ENCODE data around the gene CTIF.

The CTIF gene

GRCh38 chr18:48605408-48605845 is 66.6 kb downstream of the CTIF start:
- DNase-seq, result no peak

GRCh38 chr18:48607056-48607984 is 68.5 kb downstream of the CTIF start:
- no peak for DNase-seq

GRCh38 chr18:48608581-48608980 is 69.8 kb downstream of the CTIF start:
- DNase-seq, result no peak

DNA sequence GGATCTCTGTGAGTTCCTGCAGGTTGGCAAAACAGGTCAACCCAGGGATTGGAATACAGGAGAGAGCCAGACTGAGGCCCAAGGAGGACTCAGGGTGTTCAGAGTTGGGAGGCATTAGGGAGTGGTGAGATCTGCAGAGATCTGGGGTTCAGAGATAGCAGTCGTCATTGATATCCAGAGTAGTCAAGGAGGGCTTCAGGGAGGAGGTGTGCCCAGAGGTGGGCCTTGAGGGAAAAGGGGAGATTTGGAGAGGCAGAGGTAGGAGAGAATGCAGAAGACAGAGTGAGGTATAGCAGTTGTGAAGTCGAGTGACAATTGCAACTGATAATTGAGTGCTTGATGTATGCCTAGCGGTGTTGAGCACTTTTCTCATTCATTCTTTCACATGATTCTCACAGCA is 70.3 kb downstream of the CTIF start:
- no peak for DNase-seq

- no peak for DNase-seq
Measured at GRCh38 chr18:48609820-48610815, 71.3 kb downstream of the CTIF start.

GRCh38 chr18:48611203-48611602 is 72.4 kb downstream of the CTIF start:
- DNase-seq, result no peak

DNA sequence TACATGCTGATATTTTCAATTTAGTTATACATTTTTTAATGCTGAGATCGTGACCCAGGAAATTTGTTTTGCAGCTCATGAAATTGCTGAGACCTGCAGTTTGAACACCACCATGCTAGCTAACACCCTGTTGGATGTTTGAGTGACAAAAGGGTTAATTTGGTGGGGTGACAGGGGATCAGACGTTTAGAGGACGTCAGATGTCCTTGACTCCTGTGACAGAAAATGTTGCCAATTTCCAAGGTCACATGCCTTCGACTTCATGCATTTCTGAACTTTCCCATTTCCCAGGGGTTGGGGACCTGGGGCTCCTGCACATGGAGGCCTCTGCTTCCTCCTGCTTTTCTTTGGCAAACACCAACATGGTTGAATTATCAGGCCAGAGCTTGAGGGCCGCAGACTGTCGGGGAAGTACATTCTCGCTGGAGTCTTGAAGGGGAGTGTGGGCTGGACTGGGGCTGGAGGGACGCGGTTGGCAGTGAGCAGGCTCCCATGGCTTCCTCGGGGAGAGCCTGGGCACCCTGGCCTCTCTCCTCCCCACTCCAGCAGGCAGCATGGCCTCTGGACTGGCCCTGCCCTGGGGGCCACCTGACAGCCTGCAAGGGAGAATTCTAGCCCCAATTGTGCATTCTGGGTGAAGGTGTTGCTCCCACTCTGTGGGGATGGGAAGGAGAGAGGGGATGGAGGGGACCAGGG is 73.1 kb downstream of the CTIF start:
- no peak for DNase-seq

- DNase-seq, result no peak
Measured at GRCh38 chr18:48612511-48612910, 73.7 kb downstream of the CTIF start.

GRCh38 chr18:48612917-48613316 is 74.1 kb downstream of the CTIF start:
- no peak for DNase-seq

- DNase-seq, result no peak
Measured at GRCh38 chr18:48613589-48614404, 75.0 kb downstream of the CTIF start.

DNA sequence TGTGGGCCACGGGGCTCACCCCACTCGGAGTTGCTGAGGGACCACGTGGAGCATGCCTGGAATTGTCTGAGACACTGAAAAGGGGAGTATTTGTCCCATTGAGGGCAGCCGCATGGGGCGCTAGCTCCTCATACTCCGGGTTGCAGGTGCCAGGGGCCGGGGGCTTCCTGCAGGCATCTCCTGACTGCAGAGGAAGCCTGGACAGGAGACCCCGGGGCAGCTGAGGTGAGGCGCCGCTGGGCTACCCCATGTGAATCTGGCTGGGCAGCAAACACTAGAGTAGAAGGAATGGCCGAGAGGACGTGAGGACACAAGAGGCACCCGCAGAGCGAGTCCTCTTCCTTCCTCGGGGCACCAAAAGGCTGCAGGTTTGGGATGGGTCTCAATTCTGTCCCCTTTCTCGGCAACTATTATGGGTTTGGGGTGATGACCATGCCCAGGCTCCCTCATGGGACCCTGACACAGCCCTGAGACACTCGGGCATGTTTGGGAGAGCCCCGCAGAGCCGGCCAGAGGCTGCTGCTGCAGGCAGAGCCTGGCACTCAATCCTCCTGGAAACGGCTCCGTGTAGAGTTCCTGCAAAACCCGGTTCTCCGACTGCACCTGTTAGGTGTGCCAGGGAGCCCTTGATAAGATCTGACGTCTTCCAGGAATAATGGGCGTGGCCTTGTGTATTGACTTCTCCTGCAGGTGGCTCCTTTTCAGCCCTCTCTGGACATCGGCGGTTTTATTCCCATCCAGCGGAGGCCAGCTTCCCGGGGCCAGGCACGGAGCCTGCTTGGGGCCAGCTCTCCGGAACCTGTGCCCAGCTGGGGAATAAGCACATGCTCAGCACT is 77.0 kb downstream of the CTIF start:
- no peak for DNase-seq

DNA sequence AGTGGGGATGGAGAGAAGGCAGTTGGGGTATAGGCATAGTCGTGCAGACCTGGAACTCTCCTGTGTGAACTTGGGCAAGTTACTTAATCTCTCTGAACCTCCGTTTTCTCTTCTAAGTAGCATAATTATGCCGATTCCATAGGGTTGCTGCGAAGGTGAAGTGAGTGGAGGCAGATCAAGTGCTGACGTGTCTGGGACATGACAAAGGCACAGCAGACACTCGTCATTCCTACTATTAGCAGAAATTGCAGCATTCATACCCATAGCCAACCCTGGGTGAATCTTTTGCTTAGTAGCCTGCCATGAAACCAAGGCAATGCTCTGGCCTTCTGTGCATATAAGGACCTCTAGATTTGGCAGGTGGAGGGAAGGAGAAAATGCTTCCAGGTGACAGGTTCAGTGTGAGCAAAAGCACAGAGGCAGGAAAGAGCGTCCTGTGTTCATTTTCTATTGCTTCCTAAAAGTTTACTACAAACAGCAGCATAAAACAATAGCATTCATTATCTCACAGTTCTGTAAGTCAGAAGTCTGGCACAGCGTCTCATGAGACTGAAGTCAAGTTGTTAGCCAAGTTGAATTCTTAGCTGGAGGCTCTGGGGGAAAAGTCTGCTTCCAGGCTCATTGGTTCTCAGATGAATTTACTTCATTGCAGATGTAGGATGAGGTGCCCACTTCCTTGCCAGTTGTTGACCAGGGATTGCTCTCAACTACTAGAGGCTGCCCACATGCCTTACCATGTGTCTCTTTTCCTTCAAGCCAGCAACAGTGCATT is 77.8 kb downstream of the CTIF start:
- DNase-seq, result no peak

- DNase-seq, result no peak
Measured at GRCh38 chr18:48617844-48618497, 79.1 kb downstream of the CTIF start.

DNA sequence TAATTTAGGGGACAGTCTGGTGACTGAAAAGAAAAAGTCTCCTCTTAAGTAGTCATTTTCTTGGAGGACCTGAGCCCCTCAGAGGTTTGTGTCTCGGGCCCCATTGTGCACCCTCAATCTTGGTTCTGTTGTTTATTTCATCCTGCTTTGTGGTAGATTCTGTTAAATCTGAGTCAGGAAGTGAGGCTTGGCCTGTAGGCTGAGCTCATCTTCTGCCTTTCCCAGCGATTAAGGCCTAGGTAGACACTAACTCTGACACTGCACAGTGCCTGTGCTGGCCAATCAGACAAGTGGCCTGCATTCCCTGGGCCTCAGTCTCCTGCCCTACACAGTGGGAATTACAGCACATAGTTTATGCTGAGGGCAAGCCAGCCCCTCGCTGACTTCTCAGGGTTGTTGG is 80.2 kb downstream of the CTIF start:
- DNase-seq, result no peak

DNA sequence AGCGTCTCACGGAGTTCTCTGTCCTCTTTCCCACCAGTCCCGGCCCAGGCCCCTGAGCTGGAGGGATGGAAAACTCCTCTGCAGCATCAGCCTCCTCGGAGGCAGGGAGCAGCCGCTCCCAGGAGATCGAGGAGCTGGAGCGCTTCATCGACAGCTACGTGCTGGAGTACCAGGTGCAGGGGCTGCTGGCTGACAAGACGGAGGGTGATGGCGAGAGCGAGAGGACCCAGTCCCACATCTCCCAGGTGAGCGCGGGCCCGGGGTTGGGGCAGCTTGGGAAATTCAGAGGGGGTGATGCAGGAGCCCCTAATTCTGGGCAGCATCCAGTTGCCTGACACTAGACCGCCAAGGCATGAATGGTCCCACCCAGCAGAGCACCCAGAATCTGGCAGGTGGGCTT is 80.7 kb downstream of the CTIF start:
- DNase-seq, result no peak

DNA sequence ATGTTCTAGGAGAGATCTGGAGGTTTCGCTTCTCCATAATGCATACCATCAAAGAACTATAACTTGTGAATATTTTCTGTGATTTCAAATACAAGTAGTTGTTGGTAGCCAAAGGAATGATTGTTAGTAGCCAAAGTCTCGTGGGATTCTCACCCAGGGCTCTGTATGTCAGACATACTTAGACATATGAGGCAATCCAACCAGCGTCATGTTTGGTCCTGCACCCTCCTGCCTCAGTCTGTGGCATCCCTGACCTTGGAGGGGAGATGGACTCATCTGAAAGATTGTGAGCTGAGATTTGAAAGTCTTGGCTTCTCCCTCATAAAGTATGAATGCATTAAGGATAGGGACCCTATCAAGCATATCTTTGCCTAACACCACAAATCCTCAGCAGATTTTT is 81.2 kb downstream of the CTIF start:
- DNase-seq, result no peak

DNA sequence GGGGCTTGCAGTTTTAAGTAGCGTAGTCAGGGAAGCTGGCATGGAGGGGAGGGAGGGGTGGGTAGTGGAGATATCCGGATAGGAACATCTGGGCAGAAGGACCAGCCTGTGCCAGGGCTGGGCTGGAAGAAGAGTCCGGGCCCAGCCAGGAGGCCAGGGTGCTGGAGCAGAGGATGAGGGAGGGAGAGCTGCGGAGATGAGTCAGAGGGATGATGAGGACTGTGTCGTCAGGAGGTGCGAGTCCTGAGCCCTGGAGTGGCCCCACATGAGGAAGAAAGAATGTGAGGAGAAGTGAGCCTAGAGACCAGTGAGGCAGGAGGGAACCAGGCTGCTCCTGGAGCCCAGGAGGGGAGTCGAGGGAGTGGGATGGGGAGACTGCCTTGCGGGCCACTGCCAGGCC is 82.4 kb downstream of the CTIF start:
- DNase-seq, result no peak

DNA sequence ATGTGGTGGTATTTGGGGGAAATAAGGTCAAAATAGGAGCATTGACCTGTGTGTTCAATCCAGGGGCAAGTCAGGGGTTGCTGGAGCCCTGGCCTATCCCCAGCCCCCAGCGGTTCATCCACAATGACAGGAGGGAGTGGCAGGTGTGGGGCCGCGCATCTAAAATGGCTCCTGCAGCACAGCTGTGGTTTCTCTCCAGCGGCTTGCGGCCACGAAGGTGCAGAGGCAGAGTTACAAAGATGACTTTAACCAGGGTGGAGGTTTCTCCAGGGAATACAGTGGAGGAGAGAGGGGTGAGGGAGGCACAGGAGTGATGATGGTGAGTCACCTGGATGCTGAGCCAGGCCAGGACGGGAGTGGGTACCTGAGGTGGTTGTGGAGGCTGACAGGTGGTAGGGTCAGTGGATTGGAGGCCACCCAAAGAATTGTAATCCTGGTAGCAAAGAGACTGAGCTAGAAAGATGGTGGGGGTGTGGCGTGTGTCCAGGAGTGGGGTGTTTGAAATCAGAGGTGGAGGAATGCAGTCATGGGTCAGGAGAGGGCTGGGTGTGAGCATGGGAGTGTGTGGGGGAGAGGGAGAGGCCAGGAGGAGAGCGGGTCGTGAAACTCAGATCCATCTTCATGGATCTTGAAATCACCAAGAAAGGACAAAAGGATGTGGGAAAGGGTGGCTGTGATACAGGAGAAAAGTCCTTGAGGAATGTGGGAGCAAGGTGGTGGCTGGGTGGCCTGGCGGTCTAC is 83.2 kb downstream of the CTIF start:
- DNase-seq, result no peak

DNA sequence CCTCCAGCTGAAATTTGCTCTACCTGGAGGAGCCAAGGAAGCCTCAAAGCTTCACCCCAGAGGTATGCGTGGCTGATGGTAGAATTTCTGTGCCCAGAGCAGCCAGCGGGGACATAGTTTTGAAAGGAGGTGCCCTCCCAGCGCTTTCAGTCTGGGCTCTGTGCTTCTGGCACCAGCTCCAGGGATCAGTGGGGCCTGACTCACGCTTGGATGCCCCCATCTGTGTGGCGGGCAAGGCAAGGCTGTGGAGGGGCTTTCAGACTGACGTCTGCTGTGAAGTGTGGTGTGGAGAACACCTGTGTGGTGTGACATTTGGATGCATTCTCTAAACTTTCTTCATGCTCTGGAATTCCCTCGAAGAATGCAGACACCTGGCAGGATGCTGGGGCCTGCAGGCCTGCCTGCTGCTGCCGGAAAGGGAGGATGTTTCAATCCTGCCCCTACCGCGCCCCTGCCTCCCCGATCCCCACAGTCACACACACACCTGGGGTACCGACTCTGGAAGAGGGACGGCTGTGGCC is 84.1 kb downstream of the CTIF start:
- no peak for DNase-seq

Measured in KG1 (cell line).